SW480 (cell line): Measurements from ENCODE around the gene FRMD6.

ENCODE experiments used
- DNase-seq: peaks from one replicate; pipeline ENCODE4 v3.0.0-alpha.2; 2016; ENCODE audit warnings: low spot score

Gene FRMD6

DNA sequence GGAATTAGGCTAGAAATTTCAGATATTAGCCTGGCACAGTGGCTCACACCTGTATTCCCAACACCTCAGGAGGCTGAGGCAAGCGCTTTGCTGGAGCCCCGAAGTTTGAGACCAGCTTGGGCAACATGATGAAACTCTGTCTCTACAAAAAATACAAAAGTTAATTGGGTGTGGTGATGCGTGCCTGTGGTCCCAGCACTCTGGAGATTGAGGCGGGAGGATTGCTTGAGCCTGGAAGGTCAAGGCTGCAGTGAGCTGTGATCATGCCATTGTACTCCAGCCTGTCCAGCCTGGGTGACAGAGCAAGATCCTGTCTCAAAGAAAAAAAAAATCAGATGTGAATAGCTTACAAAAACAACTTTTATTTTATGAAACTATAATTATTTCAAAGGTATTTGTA, 15.1 kb downstream of the FRMD6 start:
- no peak for DNase-seq

DNA sequence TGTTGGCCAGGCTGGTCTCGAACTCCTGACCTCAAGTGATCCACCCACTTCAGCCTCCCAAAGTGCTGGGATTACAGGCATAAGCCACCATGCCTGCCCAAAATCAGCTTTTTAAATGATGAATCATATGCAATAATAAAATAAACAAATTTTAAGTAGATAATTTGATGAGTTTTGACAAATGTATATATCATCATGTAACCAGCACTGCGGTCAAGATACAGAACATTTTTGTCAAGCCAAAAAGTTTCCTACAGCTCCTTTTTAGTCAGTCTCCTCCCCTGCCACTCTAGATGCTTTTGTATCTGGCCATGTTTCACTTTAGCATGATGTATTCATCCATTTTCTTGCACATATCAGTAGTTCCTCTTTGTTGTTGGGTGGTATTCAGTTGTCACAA, 17.2 kb downstream of the FRMD6 start:
- DNase-seq: no peak

DNA sequence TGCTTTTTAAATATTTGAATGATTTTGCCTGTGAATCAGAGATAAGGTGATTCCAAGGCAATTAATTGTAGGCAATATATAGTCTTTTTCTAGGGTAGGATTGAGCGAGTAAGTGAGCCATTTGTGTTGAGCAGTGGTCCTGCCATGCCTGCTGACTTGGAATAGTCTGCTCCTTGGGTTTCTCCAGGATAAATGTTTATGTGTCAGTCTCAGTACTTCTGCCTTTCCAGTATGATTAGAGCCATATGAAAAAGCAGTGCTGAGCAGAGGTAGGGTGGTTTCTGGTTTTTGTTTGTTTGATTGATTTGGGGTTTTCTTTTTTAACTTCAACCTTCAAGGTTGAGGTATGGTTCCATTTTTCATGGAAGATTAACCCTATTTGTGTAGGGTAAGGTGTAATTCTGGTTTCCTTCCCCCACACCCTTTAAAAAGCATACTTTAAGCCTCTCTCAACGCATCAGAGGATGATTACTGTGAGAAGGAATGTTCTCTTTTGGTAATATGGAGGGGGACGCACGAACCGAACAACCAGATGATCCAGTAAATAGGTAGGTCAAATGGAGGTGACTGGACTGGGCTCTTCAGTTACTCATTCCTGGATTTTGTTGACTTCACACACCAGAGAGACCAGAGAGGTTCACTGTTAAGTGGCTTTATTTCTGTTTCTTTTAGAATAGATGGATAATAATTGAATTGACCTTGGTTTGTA, 22.7 kb downstream of the FRMD6 start:
- no peak for DNase-seq

DNA sequence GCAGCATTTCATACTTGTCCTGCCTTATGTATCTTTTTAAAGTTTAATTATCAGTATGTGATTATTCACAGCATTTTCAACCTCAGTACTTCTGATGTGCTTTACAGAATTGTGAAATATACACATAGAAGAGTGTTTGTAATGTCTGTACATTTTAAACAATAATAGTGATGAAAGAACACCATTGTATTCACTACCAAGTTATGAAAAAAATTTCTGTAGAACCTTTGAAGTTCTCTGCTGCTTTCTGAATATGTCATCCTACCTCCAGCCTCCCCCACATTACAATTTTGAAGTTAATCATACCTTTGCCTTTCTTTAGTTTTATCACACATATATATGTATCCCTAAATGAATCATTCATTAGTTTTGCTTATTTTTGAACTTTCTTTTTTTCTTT, 24.8 kb downstream of the FRMD6 start:
- peak; percentile 43 for DNase-seq

DNA sequence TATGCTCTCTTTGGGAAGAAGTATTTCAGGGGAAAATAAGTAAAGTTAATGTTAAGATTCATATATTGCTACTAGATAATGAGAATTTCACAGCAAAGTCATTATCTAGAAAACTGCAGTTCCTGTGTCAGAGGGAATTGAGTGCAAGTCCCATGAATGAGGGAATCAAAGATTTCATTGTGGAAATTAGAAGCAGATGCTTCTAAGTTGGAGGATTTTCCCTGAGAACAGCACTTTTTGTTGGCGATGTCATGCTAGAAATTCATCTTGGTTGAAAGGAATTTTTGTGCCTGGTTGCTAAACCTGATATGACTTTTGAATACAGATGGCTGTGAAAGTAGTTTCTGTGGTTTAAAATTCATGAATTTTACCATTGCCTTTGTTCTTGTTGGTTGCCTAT, 25.6 kb downstream of the FRMD6 start:
- no peak for DNase-seq

DNA sequence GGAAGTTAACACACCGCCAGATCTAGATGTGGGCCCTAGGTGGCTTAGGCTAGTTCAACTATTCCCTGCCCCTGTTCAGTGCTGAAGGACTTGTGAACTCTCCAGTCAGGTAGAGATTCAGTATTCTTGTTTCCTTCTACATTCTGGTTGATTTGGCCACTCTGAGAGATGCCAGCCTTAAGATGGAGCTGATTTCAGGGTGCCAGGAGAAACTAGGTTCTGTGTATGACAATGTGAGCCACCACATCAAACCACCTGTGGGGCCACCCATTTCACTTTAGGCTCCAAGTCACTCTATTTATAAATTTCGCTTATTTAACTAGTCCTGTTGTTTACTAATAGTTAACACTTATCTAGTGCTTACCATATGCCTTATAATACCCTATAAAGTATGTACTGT, 26.0 kb downstream of the FRMD6 start:
- DNase-seq: no peak

DNA sequence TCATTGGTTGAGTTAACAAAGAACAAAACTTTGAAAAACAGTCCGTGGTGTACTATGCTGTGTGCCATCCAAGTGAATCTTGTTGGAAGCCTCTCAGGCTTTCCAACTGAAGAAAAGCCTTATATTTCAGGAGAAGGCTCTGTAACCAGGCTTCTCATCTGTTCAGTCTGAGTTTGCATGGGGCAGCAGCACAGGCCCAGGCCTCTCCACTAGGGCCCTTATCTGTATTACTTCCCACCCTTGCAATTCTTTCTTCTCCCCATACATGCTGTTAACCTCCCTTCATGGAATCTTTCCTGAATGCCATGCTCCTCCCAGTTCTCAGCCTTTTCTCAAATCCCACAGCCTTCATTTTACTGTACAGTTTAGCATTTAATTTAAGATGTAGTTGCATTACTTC, 28.3 kb downstream of the FRMD6 start:
- no peak for DNase-seq

DNA sequence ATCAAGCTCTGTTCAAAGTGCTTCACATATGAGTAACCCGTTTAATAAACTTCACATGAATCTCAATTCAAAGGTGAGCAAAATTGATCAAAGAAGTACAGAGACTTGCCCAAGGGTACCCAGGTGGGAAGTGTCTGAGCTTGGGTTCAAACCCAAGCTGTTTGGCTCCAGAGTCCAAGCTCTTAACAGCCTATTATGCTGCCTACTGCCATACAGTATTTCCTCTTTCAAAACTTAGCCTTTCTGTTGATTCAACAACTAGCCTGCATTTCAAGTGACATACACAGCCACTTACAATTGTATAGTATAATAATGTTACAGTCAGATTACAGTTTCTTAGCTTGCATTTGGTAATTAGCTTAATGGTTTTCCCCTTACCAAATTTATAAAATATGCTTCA, 29.7 kb downstream of the FRMD6 start:
- no peak for DNase-seq

DNA sequence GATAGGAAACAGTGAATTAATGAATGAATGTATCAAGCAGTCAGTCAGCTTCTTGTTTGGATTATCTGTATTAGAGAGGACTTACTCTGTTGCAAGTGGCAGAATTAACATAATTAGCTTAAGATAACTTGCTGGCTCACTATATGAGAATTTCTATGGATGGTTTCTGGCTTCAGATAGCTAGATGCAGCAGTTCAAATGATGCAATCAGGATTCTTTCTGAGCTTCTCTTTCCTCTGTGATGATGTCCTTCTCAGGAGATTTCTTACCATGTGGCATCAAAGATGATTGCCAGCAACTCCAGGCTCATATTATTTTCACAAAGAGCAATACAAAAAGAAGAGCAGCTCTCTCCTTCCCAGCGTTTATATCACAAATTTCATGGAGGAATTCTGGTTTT, 30.7 kb downstream of the FRMD6 start:
- DNase-seq: no peak

DNA sequence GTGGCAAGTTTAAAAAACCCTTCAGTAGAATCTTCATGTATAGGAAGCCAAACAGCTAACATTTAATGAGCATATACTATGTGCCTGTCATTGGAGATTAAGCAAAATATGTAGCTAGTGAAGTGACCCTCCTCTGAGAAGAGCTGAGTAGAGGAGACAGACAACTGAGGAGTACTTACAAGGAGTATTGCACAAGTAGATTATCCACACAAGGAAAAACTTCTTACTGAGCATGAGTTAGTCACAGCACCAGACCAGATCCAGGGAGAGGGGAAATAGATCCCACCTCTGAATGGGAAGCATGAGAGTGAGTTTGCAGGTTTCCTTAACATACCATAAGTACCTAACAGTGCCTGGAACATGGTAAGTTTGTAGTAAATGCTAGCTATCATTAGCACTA, 33.0 kb downstream of the FRMD6 start:
- DNase-seq: no peak

DNA sequence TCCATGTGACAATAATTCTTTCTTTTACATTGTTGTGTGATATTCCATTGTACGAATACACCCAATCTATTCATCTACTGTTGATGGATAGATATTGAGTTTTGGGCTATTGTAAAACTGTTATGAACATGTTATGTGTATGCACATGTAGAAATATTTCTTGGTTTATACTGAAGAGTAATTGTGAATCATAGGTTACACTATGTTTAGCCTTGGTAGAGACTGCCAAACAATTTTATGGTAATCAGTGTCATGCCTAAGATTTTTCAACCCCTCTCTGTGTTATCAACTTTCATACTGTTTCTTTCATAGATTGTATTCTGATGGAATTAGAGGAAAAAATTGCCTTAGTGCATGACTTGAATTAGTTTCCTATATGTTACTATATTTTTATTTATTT, 39.5 kb downstream of the FRMD6 start:
- no peak for DNase-seq

DNA sequence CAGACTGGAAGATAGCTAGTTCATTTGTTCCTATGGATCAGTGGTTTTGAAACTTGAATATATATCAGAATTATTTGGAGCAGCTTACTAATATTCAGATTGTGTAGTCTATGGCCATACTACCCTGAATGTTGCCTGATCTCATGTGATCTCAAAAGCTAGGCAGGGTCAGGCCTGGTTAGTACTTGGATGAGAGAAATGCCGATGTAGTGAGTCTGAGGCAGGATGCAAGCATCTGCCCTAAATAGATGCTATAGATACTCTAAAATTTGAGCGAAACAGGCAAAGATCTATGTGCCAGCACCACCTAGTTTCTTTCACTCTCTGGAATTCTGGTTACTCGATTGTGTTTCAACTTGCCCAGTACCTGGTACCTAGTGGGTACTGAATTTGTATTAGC, 40.9 kb downstream of the FRMD6 start:
- DNase-seq: no peak

DNA sequence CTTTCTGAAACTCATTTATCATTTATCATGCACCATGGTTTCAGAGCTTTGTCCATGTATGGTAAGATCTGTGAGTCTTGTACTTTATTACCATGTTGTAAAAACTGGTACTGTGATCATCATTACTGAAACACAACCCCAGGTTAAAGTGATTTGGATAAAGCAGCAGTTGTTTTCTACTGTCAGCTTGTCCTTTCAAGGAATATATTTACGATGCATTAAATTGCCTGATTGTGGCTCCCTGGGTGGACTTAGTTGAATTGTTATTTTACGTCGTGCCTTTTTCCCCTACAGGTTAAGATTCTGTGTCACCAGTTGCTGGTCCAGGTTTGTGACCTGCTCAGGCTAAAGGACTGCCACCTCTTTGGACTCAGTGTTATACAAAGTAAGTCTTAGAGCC, 46.1 kb downstream of the FRMD6 start:
- no peak for DNase-seq

DNA sequence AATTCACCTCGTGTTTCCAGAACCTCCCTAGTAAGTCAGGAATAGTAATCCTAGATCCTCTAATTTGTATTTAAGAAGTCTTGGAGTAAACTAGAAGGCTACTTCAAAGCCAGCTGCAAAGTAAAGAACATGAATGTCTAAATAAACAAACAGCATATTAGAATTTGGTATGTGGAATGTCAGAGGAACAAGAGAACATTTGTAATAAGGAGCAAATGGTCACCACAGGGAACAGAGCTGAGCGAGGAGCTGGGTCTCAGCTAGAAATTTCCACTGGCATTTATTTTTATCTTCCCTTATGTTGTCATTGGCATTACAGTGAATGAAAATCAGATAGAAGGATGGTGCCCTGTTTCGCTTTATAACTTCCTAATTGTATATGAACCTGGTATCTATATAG, 50.2 kb downstream of the FRMD6 start:
- DNase-seq: no peak

DNA sequence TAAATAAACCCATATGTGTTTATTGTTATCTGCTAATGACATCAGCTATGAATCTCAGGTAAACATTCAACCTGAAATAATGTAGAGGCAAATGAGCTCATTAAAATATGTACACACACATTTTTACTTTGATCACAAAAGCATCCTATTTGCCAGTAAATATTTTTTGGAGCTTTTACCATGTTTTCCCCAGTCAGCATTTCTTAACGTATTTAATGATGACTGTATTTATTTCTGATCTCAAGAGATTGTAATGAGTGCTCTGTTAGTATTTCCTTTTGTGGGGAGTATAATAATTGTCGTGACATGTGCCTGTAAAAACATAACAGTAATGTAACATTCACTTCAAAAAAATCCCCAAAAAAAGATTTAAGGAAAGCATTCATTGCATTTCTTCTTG, 52.1 kb downstream of the FRMD6 start:
- DNase-seq: no peak

DNA sequence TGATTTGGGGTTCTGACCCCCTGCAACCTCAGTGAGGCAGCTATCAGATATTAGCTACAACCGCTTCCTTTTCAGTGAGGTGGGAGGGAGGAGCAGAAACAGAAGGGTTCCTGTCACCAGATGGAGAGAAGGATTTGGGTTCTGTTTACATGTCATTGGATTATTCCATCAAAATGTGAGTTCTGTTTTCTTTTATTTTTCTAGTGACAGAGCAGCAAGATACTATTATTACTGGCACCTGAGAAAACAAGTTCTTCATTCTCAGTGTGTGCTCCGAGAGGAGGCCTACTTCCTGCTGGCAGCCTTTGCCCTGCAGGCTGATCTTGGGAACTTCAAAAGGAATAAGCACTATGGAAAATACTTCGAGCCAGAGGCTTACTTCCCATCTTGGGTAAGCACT, 52.8 kb downstream of the FRMD6 start:
- DNase-seq: no peak

DNA sequence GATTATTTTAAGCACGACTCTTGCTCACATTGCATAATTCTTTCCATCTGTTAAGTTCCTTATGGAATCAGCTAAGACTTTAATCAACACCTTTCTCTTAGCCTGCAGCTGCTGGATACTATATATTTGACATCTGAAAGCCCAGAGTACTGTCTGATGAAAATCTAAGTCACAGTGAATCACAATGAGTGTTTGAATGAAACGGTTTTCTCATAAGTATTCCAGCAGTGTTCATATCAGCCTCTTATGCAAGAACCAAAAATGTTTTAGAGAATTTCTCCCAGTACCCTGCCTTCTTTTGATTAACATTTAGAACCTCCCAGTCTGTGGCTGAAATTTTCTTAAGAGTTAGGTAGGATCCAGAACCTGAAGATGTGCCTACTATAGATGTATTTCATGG, 55.6 kb downstream of the FRMD6 start:
- DNase-seq: no peak

DNA sequence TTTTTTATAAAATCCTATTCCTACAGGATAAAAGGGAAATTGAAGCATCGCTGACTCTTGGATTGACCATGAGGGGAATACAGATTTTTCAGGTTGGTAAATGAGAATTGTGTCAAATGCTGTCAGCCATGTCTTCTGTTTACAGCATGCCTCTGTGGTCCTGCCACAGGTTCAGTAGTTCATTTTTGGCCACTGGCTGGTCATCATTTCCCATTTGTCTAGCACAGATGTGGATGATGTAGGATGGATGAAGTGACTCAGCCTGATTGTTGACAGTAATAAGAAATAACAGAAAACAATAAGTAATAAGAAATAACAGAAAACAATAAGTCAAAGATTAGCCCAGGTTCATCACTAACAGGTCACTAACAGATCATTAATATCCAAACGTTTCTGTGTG, 59.8 kb downstream of the FRMD6 start:
- no peak for DNase-seq

DNA sequence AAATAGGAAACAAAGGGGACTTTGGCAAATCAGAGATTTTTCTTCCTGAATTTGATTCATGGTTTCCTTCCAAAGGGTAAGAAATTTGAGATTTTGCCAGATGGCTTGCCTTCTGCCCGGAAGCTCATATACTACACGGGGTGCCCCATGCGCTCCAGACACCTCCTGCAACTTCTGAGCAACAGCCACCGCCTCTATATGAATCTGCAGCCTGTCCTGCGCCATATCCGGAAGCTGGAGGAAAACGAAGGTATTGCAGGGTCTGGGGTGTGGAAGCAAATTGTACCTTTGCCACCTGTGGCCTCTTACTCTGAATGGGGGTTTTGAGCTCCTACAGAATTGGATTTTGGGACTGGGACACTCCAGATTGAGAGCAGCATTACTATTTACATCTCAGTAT, 63.5 kb downstream of the FRMD6 start:
- no peak for DNase-seq

DNA sequence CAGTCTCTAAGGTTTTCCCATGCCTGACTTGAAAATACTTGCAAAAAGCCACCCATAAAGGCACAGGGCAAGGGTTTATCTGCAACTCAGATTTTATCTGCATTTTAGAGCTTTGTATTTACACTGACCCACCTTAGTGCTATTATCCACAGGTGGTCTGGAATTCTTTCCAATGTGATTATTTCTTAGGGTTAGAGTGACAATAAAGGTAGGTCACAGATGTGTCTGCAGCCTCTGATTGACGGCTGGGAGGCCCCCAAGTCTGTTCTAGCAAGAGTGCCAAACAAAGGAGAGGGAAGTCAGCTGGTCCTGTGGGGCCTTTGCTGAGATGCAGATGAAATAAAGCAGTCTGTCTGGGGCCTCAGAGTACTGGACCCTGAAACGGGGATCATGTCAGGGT, 64.0 kb downstream of the FRMD6 start:
- no peak for DNase-seq

DNA sequence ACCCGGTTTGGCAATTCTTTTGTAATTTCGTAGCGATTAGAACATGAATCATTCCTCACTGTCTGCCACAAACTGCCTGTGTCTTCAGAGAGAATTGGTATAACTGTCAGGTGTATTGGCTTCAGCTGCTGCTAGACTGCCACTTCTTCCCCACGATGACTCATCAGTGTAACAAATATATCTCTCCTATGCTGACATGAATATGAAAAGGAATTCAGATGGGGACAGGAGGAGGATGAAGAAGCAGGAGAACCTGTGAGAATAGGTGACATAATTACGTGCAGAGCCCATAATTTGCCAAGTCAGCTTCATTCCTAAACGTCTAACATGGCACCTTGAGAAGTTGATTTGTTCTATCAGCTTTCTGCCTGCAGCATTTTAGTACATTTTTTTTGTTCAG, 64.9 kb downstream of the FRMD6 start:
- peak; percentile 32 for DNase-seq

DNA sequence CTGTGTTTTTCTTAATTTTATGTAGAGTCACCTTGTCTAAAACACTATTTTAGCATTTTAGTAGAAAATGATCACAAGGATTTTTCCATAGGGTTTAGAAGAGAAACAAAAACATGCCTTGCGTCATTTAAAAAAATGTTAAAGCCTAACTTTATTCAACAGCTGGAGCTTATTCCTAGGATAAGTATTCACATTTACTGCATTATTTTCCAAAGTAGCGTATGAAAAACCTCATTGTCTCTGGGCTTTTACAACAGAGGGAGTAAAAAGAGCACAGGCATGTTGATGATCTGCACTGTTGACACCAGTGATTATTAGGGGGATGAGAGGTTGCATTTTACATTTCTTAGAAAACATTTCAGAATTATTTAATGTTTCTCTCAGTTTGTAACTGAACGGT, 66.1 kb downstream of the FRMD6 start:
- no peak for DNase-seq

DNA sequence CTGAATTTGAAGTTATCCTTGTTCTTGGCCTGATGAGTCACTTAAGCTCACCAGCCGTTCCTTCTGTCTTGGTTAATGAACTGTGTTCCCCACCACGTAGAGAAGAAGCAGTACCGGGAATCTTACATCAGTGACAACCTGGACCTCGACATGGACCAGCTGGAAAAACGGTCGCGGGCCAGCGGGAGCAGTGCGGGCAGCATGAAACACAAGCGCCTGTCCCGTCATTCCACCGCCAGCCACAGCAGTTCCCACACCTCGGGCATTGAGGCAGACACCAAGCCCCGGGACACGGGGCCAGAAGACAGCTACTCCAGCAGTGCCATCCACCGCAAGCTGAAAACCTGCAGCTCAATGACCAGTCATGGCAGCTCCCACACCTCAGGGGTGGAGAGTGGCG, 68.2 kb downstream of the FRMD6 start:
- DNase-seq: no peak

DNA sequence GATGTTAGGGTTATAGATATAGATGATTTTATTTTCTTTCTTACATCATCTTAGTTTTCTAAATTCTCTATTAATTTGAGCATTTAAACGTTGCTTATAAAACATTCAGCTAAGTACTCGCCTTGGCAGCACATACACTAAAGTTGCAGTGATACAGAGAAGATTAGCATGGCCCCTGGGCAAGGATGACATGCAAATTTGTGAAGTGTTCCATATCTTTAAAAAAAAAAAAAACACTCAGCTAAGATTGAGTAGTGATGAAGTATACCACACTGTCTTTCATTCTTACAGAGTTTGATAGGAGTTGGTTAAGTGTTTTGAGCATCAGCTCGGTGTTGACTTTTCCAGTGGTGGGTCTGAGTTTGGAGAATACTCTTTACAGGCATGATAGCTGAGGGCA, 72.3 kb downstream of the FRMD6 start:
- DNase-seq: no peak

DNA sequence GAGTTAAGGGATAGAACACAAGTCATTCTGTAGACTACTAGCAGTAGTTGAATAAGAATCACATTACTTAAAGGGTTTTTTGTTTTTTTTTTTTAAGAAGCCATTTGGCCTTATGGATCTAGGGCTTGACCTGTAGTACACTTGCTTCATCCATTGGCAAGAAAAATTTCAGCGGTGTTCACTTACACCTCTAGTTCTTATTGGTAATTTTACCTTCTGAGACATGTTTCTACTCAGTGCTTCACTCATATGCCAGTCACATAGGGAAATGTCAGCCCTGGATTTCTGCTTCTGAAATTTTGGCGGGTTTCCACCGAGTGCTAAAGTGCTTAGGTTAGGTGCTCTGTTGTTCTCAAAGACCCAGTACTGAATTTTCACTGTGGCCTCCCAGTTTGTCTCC, 72.9 kb downstream of the FRMD6 start:
- no peak for DNase-seq
